HUES48 (cell line): ENCODE data around the gene EEIG1.

Experiments used
- H3K27ac ChIP-seq: one replicate; pipeline ENCODE4 v1.7.0; 2013; ENCODE audit warnings: low read depth, low read length, inconsistent platforms
- H3K27me3 ChIP-seq: 2 replicates; pipeline ENCODE4 v1.6.1; 2013; ENCODE audit warnings: mild to moderate bottlenecking, low read length; ENCODE audit not compliant: control insufficient read depth, insufficient read depth
- H3K36me3 ChIP-seq: 2 replicates; pipeline ENCODE4 v1.6.1; 2013; ENCODE audit warnings: low read length; ENCODE audit not compliant: control insufficient read depth, insufficient read depth
- H3K4me1 ChIP-seq: 2 replicates; pipeline ENCODE4 v1.6.1; 2013; ENCODE audit warnings: mild to moderate bottlenecking, low read length; ENCODE audit not compliant: control insufficient read depth, insufficient read depth
- H3K4me3 ChIP-seq: 2 replicates; pipeline ENCODE4 v1.5.1; 2013; ENCODE audit warnings: mild to moderate bottlenecking, low read depth, low read length
- H3K9ac ChIP-seq: 2 replicates; pipeline ENCODE4 v1.6.1; 2013; ENCODE audit warnings: mild to moderate bottlenecking, low read depth, low read length, moderate library complexity
- H3K9me3 ChIP-seq: 2 replicates; pipeline ENCODE4 v1.6.1; 2013; ENCODE audit warnings: low read length; ENCODE audit not compliant: control insufficient read depth, insufficient read depth

EEIG1 gene

GRCh38 chr9:127954831-127955293 lies 25.9 kb downstream of the EEIG1 start:
- Histone ChIP-seq H3K4me1 (peaks cover 5% of the 10 kb centered on the region), H3K36me3 (no peaks in the 10 kb centered on the region), H3K4me3 (no peak overlapping the region), H3K9me3 (no peaks in the 10 kb centered on the region), H3K27me3 (no peaks in the 10 kb centered on the region), H3K27ac (peak overlapping the region; percentile 45), H3K9ac (no peak overlapping the region)

GRCh38 chr9:127953768-127954505 lies 26.9 kb downstream of the EEIG1 start:
- H3K36me3 ChIP-seq: no peaks in the 10 kb centered on the region
- H3K4me3 ChIP-seq: no peak overlapping the region
- H3K4me1 ChIP-seq: peaks cover 5% of the 10 kb centered on the region
- H3K9ac ChIP-seq: no peak overlapping the region
- H3K27ac ChIP-seq: no peak overlapping the region
- no peaks in the 10 kb centered on the region for H3K9me3 ChIP-seq
- H3K27me3 ChIP-seq: no peaks in the 10 kb centered on the region

- no peak overlapping the region for H3K4me3 ChIP-seq
- no peak overlapping the region for H3K27ac ChIP-seq
- H3K9ac ChIP-seq: no peak overlapping the region
Measured at GRCh38 chr9:127953154-127953553, 27.6 kb downstream of the EEIG1 start.

GRCh38 chr9:127950513-127951289 lies 30.1 kb downstream of the EEIG1 start:
- Histone ChIP-seq H3K9me3 (no peaks in the 10 kb centered on the region), H3K4me1 (peaks cover 3% of the 10 kb centered on the region), H3K9ac (no peak overlapping the region), H3K4me3 (no peak overlapping the region), H3K36me3 (peaks cover 11% of the 10 kb centered on the region), H3K27me3 (no peaks in the 10 kb centered on the region), H3K27ac (no peak overlapping the region)

More at GRCh38 chr9:127953154-127953553, 27.6 kb downstream of the EEIG1 start:
- no peaks in the 10 kb centered on the region for H3K27me3 ChIP-seq
- no peaks in the 10 kb centered on the region for H3K9me3 ChIP-seq
- H3K4me1 ChIP-seq: peaks cover 5% of the 10 kb centered on the region
- H3K36me3 ChIP-seq: no peaks in the 10 kb centered on the region

DNA sequence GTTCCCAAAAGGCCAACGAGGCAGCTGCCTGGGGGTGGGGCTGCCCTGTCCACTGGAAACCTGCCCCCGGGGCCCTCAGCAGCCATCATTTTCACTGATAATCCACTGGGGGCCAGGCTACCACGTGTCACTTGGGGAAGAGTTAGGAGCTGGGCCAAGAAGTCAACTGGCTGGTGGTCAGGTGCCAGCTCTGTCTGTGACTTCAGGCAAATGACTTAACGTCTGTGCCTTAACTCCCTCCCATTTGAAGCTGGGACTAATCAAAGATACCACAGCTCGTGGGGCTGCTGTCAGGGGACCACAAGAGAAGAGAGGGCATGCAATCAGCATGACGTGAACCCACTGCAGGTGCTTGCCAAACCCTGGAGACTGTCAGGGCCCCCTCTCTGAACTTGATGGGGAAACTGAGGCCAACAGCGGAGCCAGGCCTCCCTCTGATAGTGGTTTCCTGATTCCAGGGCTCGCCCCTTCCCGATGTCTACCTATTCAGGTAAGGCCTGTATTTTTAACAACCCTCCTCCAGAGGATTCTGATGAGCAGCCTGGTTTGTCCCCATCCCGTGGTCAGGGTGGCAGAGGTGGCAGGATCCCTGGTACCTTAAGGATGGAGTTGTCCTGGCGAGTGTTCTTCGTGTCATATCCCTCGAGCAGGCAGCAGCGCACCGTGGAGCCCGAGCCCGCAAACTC lies 30.8 kb downstream of the EEIG1 start:
- Histone ChIP-seq H3K36me3 (peaks cover 18% of the 10 kb centered on the region), H3K9me3 (no peaks in the 10 kb centered on the region), H3K4me3 (no peak overlapping the region), H3K27ac (no peak overlapping the region), H3K4me1 (no peaks in the 10 kb centered on the region), H3K9ac (no peak overlapping the region), H3K27me3 (no peaks in the 10 kb centered on the region)

- Histone ChIP-seq H3K36me3 (peaks cover 32% of the 10 kb centered on the region), H3K4me1 (peaks cover 9% of the 10 kb centered on the region), H3K27ac (no peak overlapping the region), H3K4me3 (no peak overlapping the region), H3K27me3 (no peaks in the 10 kb centered on the region), H3K9ac (no peak overlapping the region), H3K9me3 (no peaks in the 10 kb centered on the region)
Measured at GRCh38 chr9:127947841-127948710, 32.7 kb downstream of the EEIG1 start.

DNA sequence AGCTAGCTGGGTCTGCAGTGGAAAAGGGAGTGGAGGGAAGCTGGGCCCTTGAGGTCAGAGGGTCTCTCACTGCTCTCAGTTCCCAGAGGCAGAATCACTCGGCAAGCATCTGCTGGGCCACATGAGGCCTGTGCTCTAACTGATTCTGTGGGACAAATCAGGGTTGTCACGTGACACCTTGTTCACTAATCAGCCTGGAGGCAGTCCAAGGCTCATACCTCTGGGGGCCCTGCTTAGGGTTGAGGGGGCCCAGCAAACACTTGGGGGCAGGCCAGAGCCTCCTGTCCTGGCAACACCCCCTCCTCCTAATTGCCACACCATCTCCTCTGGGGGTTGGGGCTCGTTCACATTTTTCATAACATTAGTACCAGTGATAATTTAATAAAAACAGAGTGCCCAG lies 34.1 kb downstream of the EEIG1 start:
- Histone ChIP-seq H3K4me3 (no peak overlapping the region), H3K9ac (no peak overlapping the region), H3K9me3 (no peaks in the 10 kb centered on the region), H3K36me3 (peaks cover 44% of the 10 kb centered on the region), H3K4me1 (peaks cover 14% of the 10 kb centered on the region), H3K27me3 (no peaks in the 10 kb centered on the region), H3K27ac (no peak overlapping the region)

GRCh38 chr9:127945942-127946341 lies 34.8 kb downstream of the EEIG1 start:
- Histone ChIP-seq H3K4me1 (peaks cover 14% of the 10 kb centered on the region), H3K27ac (no peak overlapping the region), H3K27me3 (no peaks in the 10 kb centered on the region), H3K4me3 (no peak overlapping the region), H3K9ac (no peak overlapping the region), H3K9me3 (no peaks in the 10 kb centered on the region), H3K36me3 (peaks cover 50% of the 10 kb centered on the region)

GRCh38 chr9:127945338-127945737 lies 35.5 kb downstream of the EEIG1 start:
- Histone ChIP-seq H3K9me3 (no peaks in the 10 kb centered on the region), H3K27ac (no peak overlapping the region), H3K4me3 (no peak overlapping the region), H3K4me1 (peaks cover 14% of the 10 kb centered on the region), H3K36me3 (peaks cover 51% of the 10 kb centered on the region), H3K9ac (no peak overlapping the region), H3K27me3 (no peaks in the 10 kb centered on the region)

GRCh38 chr9:127944586-127945218 lies 36.1 kb downstream of the EEIG1 start:
- Histone ChIP-seq H3K4me3 (no peak overlapping the region), H3K4me1 (peaks cover 14% of the 10 kb centered on the region), H3K9me3 (no peaks in the 10 kb centered on the region), H3K27me3 (no peaks in the 10 kb centered on the region), H3K36me3 (peaks cover 57% of the 10 kb centered on the region), H3K9ac (no peak overlapping the region), H3K27ac (peak overlapping the region; percentile 58)
